Measurements from ENCODE around the gene BUB1B.

The BUB1B gene

GRCh38 chr15:40229316-40229715, 68.4 kb downstream of the BUB1B start:
- no peak overlapping the region for H3K4me3 ChIP-seq (ENCODE audit: control insufficient read depth, low read depth, low read length)
- DNase-seq (ENCODE audit: low read depth) = no peak
- TF ChIP-seq CTCF (IDR thresholded peaks at IDR 0.05; ENCODE audit: control insufficient read depth, insufficient read depth, low read depth, low read length, missing control alignments) = no peak

GRCh38 chr15:40229956-40230355, 69.1 kb downstream of the BUB1B start:
- no peak for DNase-seq (ENCODE audit: low read depth)
- H3K4me3 ChIP-seq (ENCODE audit: control insufficient read depth, low read depth, low read length) = no peak overlapping the region
- no peak for TF ChIP-seq CTCF (IDR thresholded peaks at IDR 0.05; ENCODE audit: control insufficient read depth, insufficient read depth, low read depth, low read length, missing control alignments)

GRCh38 chr15:40232625-40233070, 71.8 kb downstream of the BUB1B start:
- no peak for DNase-seq (ENCODE audit: low read depth)
- TF ChIP-seq CTCF (IDR thresholded peaks at IDR 0.05; ENCODE audit: control insufficient read depth, insufficient read depth, low read depth, low read length, missing control alignments) = no peak

GRCh38 chr15:40233727-40234577, 73.1 kb downstream of the BUB1B start:
- H3K4me3 ChIP-seq (ENCODE audit: control insufficient read depth, low read depth, low read length) = no peak overlapping the region
- TF ChIP-seq CTCF (IDR thresholded peaks at IDR 0.05; ENCODE audit: control insufficient read depth, insufficient read depth, low read depth, low read length, missing control alignments) = no peak
- no peak for DNase-seq (ENCODE audit: low read depth)

More at GRCh38 chr15:40232625-40233070, 71.8 kb downstream of the BUB1B start:
- H3K4me3 ChIP-seq (ENCODE audit: control insufficient read depth, low read depth, low read length) = no peak overlapping the region

- TF ChIP-seq CTCF (IDR thresholded peaks at IDR 0.05; ENCODE audit: control insufficient read depth, insufficient read depth, low read depth, low read length, missing control alignments) = no peak
- H3K4me3 ChIP-seq (ENCODE audit: control insufficient read depth, low read depth, low read length) = no peak overlapping the region
- DNase-seq (ENCODE audit: low read depth) = no peak
Observed at GRCh38 chr15:40234783-40235182, 73.9 kb downstream of the BUB1B start.

- H3K4me3 ChIP-seq (ENCODE audit: control insufficient read depth, low read depth, low read length) = no peak overlapping the region
- DNase-seq (ENCODE audit: low read depth) = no peak
- TF ChIP-seq CTCF (IDR thresholded peaks at IDR 0.05; ENCODE audit: control insufficient read depth, insufficient read depth, low read depth, low read length, missing control alignments) = no peak
Observed at GRCh38 chr15:40235201-40235885, 74.5 kb downstream of the BUB1B start.

Data from AG09309 (cell line).